ENCODE data around the gene CLDN20. TPM values are rescaled to one million over a fixed set of nuclear protein-coding genes. Genes with fewer than 3 reads are reported as not detected.

Gene CLDN20
- total RNA-seq, 4 donors from 2014 or later = not detected

DNA sequence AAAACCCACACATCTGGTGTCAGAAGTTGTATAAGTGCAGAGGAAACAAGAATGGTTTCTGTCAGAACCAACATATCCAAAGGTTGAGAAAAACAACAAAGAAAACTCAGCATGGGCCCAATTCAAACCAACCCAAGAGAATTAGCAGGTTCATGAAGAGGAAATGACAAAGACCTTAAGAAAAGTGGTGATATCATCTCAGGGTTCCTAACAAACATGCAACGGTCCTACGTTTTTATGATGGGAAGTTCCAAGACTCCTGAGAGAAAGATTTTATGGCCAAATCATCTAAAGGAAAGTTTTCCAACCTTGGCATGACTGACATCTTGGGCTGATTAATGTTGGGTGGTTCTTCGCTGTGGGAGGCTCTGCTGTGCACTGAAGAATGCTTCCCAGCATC, 27.5 kb downstream of the CLDN20 start:
- no peak for DNase-seq (ENCODE audit: extremely low spot score)
- intact Hi-C loops (cut with DNase I) = no loop called here
- no peaks in the 10 kb centered on the region for H3K4me1 ChIP-seq
- TF ChIP-seq POLR2A (IDR thresholded peaks at IDR 0.05; ENCODE audit: low read depth) (no peak), EP300 (IDR thresholded peaks at IDR 0.05) (no peak), POLR2AphosphoS5 (IDR thresholded peaks at IDR 0.05) (no peak)
- TF ChIP-seq, protein P1, sequence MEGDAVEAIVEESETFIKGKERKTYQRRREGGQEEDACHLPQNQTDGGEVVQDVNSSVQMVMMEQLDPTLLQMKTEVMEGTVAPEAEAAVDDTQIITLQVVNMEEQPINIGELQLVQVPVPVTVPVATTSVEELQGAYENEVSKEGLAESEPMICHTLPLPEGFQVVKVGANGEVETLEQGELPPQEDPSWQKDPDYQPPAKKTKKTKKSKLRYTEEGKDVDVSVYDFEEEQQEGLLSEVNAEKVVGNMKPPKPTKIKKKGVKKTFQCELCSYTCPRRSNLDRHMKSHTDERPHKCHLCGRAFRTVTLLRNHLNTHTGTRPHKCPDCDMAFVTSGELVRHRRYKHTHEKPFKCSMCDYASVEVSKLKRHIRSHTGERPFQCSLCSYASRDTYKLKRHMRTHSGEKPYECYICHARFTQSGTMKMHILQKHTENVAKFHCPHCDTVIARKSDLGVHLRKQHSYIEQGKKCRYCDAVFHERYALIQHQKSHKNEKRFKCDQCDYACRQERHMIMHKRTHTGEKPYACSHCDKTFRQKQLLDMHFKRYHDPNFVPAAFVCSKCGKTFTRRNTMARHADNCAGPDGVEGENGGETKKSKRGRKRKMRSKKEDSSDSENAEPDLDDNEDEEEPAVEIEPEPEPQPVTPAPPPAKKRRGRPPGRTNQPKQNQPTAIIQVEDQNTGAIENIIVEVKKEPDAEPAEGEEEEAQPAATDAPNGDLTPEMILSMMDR (IDR thresholded peaks at IDR 0.05) = no peak
- no peaks in the 10 kb centered on the region for H3K27me3 ChIP-seq
- H3K27ac ChIP-seq (replicated peaks in 1 of 4) = no peak overlapping the region
- H3K9me3 ChIP-seq = no peaks in the 10 kb centered on the region
- no peak overlapping the region for H3K4me3 ChIP-seq
- WGBS = 91% methylated on average over 3 of the region's 3 CpGs
- peaks cover 14 to 61% (median 34%) of the 10 kb centered on the region in 4 donors for H3K36me3 ChIP-seq

DNA sequence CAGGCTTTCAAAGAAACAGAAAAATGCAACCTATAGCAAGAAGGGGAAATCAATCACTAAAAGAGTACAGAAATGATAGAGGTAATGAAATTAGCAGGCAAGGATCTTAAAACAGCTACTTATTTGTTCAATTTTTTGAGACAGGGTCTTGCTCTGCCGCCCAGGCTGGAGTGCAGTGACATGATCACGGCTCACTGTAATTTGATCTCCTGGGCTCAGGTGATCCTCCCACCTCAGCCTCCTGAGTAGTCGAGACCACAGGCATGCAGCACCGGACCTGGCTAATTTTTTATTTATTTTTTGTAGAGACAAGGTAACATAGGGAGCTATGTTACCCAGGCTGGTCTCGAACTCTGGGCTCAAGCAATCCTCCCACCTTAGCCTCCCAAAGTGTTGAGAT, 28.9 kb downstream of the CLDN20 start:
- Histone ChIP-seq H3K36me3 (peaks cover 14 to 73% (median 44%) of the 10 kb centered on the region in 4 donors), H3K9me3 (no peaks in the 10 kb centered on the region), H3K27me3 (no peaks in the 10 kb centered on the region), H3K4me1 (no peaks in the 10 kb centered on the region), H3K27ac (replicated peaks in 1 of 4) (no peak overlapping the region), H3K4me3 (no peak overlapping the region)
- no peak for DNase-seq (ENCODE audit: extremely low spot score)
- intact Hi-C loops (cut with DNase I) = no loop called here
- 69% methylated on average over 5 of the region's 5 CpGs for WGBS
- TF ChIP-seq POLR2AphosphoS5 (IDR thresholded peaks at IDR 0.05) = no peak
- no peak for TF ChIP-seq EP300 (IDR thresholded peaks at IDR 0.05)
- TF ChIP-seq POLR2A (IDR thresholded peaks at IDR 0.05; ENCODE audit: low read depth) = no peak
- TF ChIP-seq, protein P1 (IDR thresholded peaks at IDR 0.05) = no peak

DNA sequence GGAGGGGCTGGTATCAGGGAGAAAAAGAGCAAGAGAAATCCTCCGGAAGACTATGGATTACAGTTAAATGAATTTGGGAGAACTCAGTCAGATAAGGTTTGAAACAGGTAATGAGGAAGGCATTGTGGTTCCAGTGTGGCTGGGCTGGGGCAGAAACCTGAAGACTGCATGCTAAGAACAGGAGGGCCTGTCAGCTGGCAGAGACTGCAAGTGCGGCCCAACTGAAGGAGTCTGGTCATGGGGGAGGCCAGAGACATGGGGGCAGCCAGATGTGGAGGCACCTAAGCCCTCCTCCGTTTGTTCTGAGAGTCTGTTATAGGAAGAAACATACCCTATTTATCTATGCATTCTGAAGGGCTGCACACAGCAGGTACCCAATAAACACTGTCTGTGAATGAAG, 33.9 kb downstream of the CLDN20 start:
- Histone ChIP-seq H3K27me3 (no peaks in the 10 kb centered on the region), H3K36me3 (peaks cover 14 to 46% (median 35%) of the 10 kb centered on the region in 4 donors), H3K27ac (replicated peaks in 1 of 4) (no peak overlapping the region), H3K4me3 (no peak overlapping the region), H3K9me3 (no peaks in the 10 kb centered on the region), H3K4me1 (no peaks in the 10 kb centered on the region)
- DNase-seq (ENCODE audit: extremely low spot score) = no peak
- intact Hi-C loops (cut with DNase I) = no loop called here
- 95% methylated on average over 3 of the region's 3 CpGs for WGBS
- TF ChIP-seq EP300 (IDR thresholded peaks at IDR 0.05) (no peak), POLR2AphosphoS5 (IDR thresholded peaks at IDR 0.05) (no peak), POLR2A (IDR thresholded peaks at IDR 0.05; ENCODE audit: low read depth) (no peak)
- TF ChIP-seq, protein P1 (IDR thresholded peaks at IDR 0.05) = no peak

DNA sequence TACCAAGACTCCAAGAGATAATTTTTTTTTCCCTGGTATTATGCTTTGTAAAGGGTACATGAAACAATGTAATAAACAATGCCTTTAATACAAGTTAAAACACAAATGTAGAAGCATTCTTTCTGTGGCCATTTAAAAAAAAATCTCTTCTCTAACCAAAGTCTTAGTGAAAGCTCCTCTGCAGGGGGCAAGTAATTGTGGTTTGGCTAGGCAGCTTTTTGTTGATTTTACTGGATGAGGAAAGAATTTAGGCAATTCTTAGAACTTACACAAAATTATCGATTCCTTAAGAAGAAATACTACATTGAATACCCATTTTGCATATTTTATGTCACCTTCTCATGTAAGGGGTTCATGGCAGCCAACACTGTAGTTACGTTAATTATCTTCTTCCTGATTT, 38.1 kb downstream of the CLDN20 start:
- Histone ChIP-seq H3K27me3 (no peaks in the 10 kb centered on the region), H3K9me3 (no peaks in the 10 kb centered on the region), H3K36me3 (peaks cover 0 to 19% (median 15%) of the 10 kb centered on the region in 4 donors), H3K27ac (replicated peaks in 1 of 4) (no peak overlapping the region), H3K4me1 (no peaks in the 10 kb centered on the region), H3K4me3 (no peak overlapping the region)
- intact Hi-C loops (cut with DNase I) = no loop called here
- TF ChIP-seq POLR2AphosphoS5 (IDR thresholded peaks at IDR 0.05) (no peak), EP300 (IDR thresholded peaks at IDR 0.05) (no peak), POLR2A (IDR thresholded peaks at IDR 0.05; ENCODE audit: low read depth) (no peak)
- TF ChIP-seq, protein P1 (IDR thresholded peaks at IDR 0.05) = no peak
- WGBS = 94% methylated on average over 2 of the region's 2 CpGs
- no peak for DNase-seq (ENCODE audit: extremely low spot score)

DNA sequence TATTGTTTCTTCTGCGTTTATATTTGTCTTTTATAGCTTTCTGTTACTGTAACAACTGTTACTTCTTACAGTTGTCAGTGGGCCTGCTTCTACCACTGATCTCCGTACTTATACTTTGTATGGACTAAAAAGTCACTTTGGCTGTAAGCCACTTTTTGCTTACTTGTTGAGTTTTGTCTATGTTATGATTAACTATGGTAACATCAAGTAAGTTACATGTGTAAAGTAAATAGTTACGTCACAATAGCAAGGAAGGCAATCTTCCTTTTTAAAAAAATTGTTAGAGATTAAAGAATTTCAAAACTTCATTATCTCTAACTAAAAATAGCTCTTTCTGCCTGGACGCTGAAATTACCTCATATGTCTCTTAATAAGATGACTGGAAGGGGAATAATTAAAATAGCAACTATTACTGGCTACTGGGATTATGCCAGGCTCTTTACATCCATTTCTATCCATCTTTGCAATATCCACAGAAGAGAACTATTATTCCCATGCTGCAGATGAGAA, 39.6 kb downstream of the CLDN20 start:
- intact Hi-C loops (cut with DNase I) = no loop called here
- no peaks in the 10 kb centered on the region for H3K9me3 ChIP-seq
- no peaks in the 10 kb centered on the region for H3K4me1 ChIP-seq
- TF ChIP-seq, protein P1 (IDR thresholded peaks at IDR 0.05) = no peak
- TF ChIP-seq POLR2AphosphoS5 (IDR thresholded peaks at IDR 0.05) (no peak), EP300 (IDR thresholded peaks at IDR 0.05) (no peak), POLR2A (IDR thresholded peaks at IDR 0.05; ENCODE audit: low read depth) (no peak)
- H3K27ac ChIP-seq (replicated peaks in 1 of 4) = no peak overlapping the region
- no peak overlapping the region for H3K4me3 ChIP-seq
- 56% methylated on average over 4 of the region's 4 CpGs for WGBS
- DNase-seq (ENCODE audit: extremely low spot score) = no peak
- no peaks in the 10 kb centered on the region for H3K27me3 ChIP-seq
- H3K36me3 ChIP-seq = peaks cover 0 to 21% (median 13%) of the 10 kb centered on the region in 4 donors
